ENCODE measurements around the gene PLTP. TPM values are rescaled to one million over a fixed set of nuclear protein-coding genes. Genes with fewer than 3 reads are reported as not detected.
"Not testable (repeated sequence)": the region's sequence is repeated elsewhere in the genome, so short reads cannot be mapped to it uniquely, and the experiment has no call there.

PLTP gene
- total RNA-seq, 1 donor from 2014 or later, result 48.5 TPM

DNA sequence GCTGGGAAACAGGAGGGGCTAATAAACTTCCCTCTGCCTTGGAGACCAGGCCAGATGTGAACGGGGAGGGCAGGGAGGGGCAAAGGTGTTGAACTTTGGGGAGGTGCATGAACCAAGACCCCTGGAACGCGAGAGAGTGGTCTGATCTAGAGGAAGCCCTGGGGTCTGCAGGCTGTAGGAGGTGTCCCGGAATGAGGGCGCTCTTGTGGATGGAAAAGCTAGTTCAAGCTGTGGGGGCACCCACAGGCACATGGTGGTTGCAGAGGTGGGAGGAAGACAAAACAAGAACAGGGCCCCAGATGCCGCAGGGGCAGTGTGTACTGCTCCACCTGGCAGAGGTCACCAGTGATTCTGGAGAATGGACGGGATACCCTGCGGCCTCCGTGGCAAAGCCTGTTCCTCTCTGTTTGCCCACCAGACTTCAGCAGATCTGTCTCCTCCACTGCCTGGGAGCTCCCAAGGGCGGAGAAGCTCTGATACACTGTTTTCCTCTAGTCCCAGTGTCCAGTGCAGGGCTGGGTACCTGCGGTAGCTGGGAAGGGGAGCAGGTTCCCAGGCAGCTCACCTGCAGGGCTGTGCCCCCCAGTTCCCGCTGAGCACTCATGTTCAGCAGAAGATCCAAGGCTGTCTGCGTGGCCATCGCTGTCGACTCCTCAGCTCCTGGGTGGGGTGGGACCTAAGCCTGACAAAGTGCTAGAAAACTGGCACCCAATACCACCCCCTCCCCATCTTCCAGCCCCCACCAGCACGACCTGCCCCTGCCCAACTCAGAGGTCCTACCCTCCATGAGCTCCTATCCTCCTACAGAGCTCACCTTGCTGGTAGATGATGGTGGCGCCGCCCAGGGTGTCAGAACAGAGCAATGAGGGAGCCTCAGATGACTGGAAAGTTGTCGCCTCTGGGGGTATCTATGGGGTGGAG, 45.3 kb upstream of the PLTP start:
- Mint-ChIP-seq H3K36me3 (ENCODE audit: low read depth) (peaks cover 29% of the 10 kb centered on the region), H3K27ac (ENCODE audit: unreplicated experiment) (no peak overlapping the region), H3K27me3 (ENCODE audit: low read depth) (no peaks in the 10 kb centered on the region), H3K4me3 (ENCODE audit: unreplicated experiment) (no peak overlapping the region), H3K4me1 (ENCODE audit: low read depth) (no peaks in the 10 kb centered on the region), H3K9me3 (ENCODE audit: low read depth) (no peaks in the 10 kb centered on the region)
- DNase-seq (ENCODE audit: low spot score), result peak; percentile 76
- no peak for TF ChIP-seq CTCF (IDR thresholded peaks at IDR 0.05)

DNA sequence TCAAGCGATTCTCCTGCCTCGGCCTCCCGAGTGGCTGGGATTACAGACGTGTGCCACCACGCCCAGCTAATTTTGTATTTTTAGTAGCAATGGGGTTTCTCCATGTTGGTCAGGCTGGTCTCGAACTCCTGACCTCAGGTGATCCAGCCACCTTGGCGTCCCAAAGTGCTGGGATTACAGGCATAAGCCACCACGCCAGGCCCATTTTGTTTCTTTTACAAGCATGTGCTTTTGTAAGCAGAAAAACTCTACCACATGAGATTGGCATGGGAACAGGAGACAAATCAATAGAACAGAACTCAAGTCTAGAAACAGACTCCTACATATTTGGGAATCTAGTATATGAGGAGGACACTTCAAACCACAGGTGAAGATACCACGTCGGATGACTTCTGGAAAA, 44.4 kb upstream of the PLTP start:
- not testable (repeated sequence) for H3K4me1 Mint-ChIP-seq (ENCODE audit: low read depth); H3K27me3 Mint-ChIP-seq (ENCODE audit: low read depth); H3K4me3 Mint-ChIP-seq (ENCODE audit: unreplicated experiment); H3K9me3 Mint-ChIP-seq (ENCODE audit: low read depth); H3K27ac Mint-ChIP-seq (ENCODE audit: unreplicated experiment)
- H3K36me3 Mint-ChIP-seq (ENCODE audit: low read depth), result peaks cover 25% of the 10 kb centered on the region
- DNase-seq (ENCODE audit: low spot score), result peak; percentile 9

DNA sequence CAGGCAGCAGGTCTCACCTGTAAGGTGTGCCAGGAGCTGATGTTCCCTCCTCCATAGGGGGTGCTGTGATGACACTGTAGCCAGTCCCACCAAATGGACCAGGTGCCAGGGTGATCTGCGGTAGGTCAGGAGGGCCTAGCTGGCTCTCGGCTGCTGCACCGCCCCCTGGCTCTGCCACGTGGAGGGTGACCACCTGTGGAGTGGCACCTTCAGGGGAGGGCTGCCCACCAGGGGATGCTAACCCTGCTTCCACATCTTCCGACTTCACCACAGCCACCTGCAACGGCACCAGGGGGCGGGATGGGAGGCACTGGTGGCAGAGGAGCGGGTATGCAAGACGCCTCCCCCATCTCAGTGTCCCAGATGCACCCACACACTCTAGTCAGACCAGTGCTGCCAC, 41.7 kb upstream of the PLTP start:
- DNase-seq (ENCODE audit: low spot score), result peak; percentile 77
- H3K27ac Mint-ChIP-seq (ENCODE audit: unreplicated experiment), result no peak overlapping the region

GRCh38 chr20:45952861-45953260, 40.9 kb upstream of the PLTP start:
- Mint-ChIP-seq H3K4me3 (ENCODE audit: unreplicated experiment) (no peak overlapping the region), H3K9me3 (ENCODE audit: low read depth) (no peaks in the 10 kb centered on the region), H3K4me1 (ENCODE audit: low read depth) (no peaks in the 10 kb centered on the region), H3K36me3 (ENCODE audit: low read depth) (peaks cover 22% of the 10 kb centered on the region), H3K27me3 (ENCODE audit: low read depth) (no peaks in the 10 kb centered on the region), H3K27ac (ENCODE audit: unreplicated experiment) (no peak overlapping the region)
- no peak for TF ChIP-seq CTCF (IDR thresholded peaks at IDR 0.05)
- DNase-seq (ENCODE audit: low spot score), result no peak

More for the DNA sequence above, 41.7 kb upstream of the PLTP start:
- Mint-ChIP-seq H3K4me1 (ENCODE audit: low read depth) (no peaks in the 10 kb centered on the region), H3K27me3 (ENCODE audit: low read depth) (no peaks in the 10 kb centered on the region), H3K4me3 (ENCODE audit: unreplicated experiment) (no peak overlapping the region), H3K36me3 (ENCODE audit: low read depth) (peaks cover 25% of the 10 kb centered on the region), H3K9me3 (ENCODE audit: low read depth) (no peaks in the 10 kb centered on the region)
- no peak for TF ChIP-seq CTCF (IDR thresholded peaks at IDR 0.05)

DNA sequence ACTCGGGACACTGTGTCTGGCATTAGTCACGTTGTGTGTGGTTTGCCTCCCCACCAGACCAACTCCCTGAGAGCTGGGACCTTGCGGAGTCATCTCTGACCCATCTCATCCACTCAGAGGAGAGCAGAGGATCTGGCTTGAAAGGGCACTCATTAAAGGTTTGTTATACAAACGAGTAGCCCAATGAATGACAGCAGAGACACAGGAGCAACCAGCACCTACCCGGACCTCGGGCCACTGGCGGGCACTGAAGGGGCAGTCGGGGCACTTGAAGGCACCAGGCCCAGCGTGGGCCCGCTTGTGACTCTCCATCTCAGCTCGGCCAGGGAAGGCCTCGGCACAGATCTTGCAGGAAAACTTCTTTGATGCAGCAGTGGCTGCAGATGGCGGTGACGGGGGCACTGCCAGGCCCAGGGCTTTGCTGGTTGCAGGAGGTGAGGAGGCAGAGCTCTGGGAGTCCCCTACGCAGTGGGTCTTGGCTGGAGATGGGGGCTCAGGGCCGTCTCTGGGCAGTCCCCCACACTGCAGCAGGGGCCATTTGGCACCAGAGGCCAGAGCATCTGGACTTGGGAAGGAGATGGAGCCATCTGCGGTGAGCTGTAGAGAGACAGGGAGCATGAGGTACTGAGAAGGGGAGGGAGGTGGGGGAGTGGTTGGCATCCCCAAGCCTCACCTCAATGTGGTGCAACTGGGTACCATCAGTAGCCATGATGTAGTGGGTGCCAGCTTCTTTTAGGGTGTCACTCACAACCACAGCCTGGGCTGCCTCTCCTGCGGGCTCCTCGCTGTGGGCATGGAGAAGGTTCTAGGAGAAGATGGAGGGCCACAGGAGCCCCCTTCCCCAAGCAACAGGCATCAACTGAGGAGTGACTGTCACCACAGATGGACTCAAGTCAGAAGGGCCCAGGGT, 40.2 kb upstream of the PLTP start:
- Mint-ChIP-seq H3K4me3 (ENCODE audit: unreplicated experiment) (no peak overlapping the region), H3K9me3 (ENCODE audit: low read depth) (no peaks in the 10 kb centered on the region), H3K27me3 (ENCODE audit: low read depth) (no peaks in the 10 kb centered on the region), H3K27ac (ENCODE audit: unreplicated experiment) (no peak overlapping the region), H3K36me3 (ENCODE audit: low read depth) (peaks cover 22% of the 10 kb centered on the region), H3K4me1 (ENCODE audit: low read depth) (no peaks in the 10 kb centered on the region)
- DNase-seq (ENCODE audit: low spot score), result no peak
- TF ChIP-seq CTCF (IDR thresholded peaks at IDR 0.05), result no peak
